Common myeloid progenitor, CD34-positive (primary cell): Measurements from ENCODE around the gene DECR2.
"Not testable (repeated sequence)": the region's sequence is repeated elsewhere in the genome, so short reads cannot be mapped to it uniquely, and the experiment has no call there.

Experiments used
- CTCF ChIA-PET: fragments of 350-600 bp; sonication (Branson Sonifier 250); formaldehyde crosslinking; loops from one replicate; lab custom pipeline; 2021; ENCODE audit warnings: antibody characterized with exemption; lab: Charles Lee
- POLR2A ChIA-PET: fragments of 350-600 bp; sonication (Branson Sonifier 250); formaldehyde crosslinking; loops from one replicate; lab custom pipeline; 2021; ENCODE audit warnings: antibody characterized with exemption; lab: Charles Lee
- DNase-seq, 3 donors: peaks; one replicate each; pipeline versions ENCODE4 v3.0.0 to v3.0.0-alpha.2; 2013
- H3K27ac ChIP-seq, 2 experiments: 1 replicate in 1 of 2; 2 replicates in 1 of 2; pipeline ENCODE4 v1.7.0; 2013; ENCODE audit warnings: inconsistent platforms in 2 of 2, low read length in 2 of 2, mild to moderate bottlenecking in 2 of 2, low read depth in 1 of 2, moderate library complexity in 1 of 2; ENCODE audit not compliant: severe bottlenecking in 2 of 2, insufficient read depth in 1 of 2, poor library complexity in 1 of 2
- H3K27me3 ChIP-seq, 5 experiments: replicated peaks in 2 of 5; 1 replicate in 3 of 5; 2 replicates in 2 of 5; pipeline versions ENCODE4 v1.6.1 to v1.7.0; 2013; ENCODE audit warnings: low read length in 4 of 5, mild to moderate bottlenecking in 2 of 5, moderate library complexity in 2 of 5, inconsistent platforms in 1 of 5; ENCODE audit not compliant: insufficient read depth in 5 of 5, control insufficient read depth in 4 of 5
- H3K36me3 ChIP-seq, 4 experiments: 1 replicate in 2 of 4; 2 replicates in 2 of 4; pipeline versions ENCODE4 v1.6.1 to v1.7.0; 2013; ENCODE audit warnings: low read length in 3 of 4, control low read depth in 1 of 4, mild to moderate bottlenecking in 1 of 4; ENCODE audit not compliant: control insufficient read depth in 4 of 4, insufficient read depth in 4 of 4
- H3K4me1 ChIP-seq, 4 experiments: 1 replicate in 3 of 4; 2 replicates in 1 of 4; pipeline versions ENCODE4 v1.6.1 to v1.7.1; 2013; ENCODE audit warnings: low read length in 3 of 4, mild to moderate bottlenecking in 3 of 4, control low read depth in 1 of 4, inconsistent platforms in 1 of 4, moderate library complexity in 1 of 4; ENCODE audit not compliant: control insufficient read depth in 4 of 4, insufficient read depth in 4 of 4; ENCODE audit errors: control extremely low read depth in 1 of 4
- H3K4me3 ChIP-seq, 7 experiments: 1 replicate in 4 of 7; 2 replicates in 3 of 7; pipeline versions ENCODE4 v1.5.1 to v1.7.0; 2013; ENCODE audit warnings: mild to moderate bottlenecking in 7 of 7, low read length in 6 of 7, moderate library complexity in 6 of 7, inconsistent platforms in 2 of 7, low read depth in 2 of 7, control low read depth in 1 of 7; ENCODE audit not compliant: insufficient read depth in 4 of 7, control insufficient read depth in 1 of 7; ENCODE audit errors: extremely low read depth in 1 of 7
- H3K9me3 ChIP-seq, 5 experiments: 1 replicate in 4 of 5; 2 replicates in 1 of 5; pipeline versions ENCODE4 v1.6.1 to v1.7.1; 2013; ENCODE audit warnings: low read length in 4 of 5, mild to moderate bottlenecking in 2 of 5, inconsistent platforms in 1 of 5, low read depth in 1 of 5, moderate library complexity in 1 of 5; ENCODE audit not compliant: control insufficient read depth in 4 of 5, insufficient read depth in 2 of 5; ENCODE audit errors: control extremely low read depth in 1 of 5
- WGBS: methylation state at CpG from one replicate; pipeline ENCODE4 v1.1.5; 2013; ENCODE audit not compliant: insufficient coverage; 5-methylcytosine and 5-hydroxymethylcytosine counted together

The DECR2 gene

GRCh38 chr16:376817-377418 is 24.8 kb upstream of the DECR2 start:
- WGBS: 96% methylated on average over 24 of the region's 26 CpGs
- H3K27ac ChIP-seq: no peak overlapping the region
- H3K9me3 ChIP-seq: no peaks in the 10 kb centered on the region
- CTCF ChIA-PET: no interaction called here
- peaks cover 0 to 54% (median 30%) of the 10 kb centered on the region in 4 experiments for H3K36me3 ChIP-seq
- POLR2A ChIA-PET: no interaction called here
- peaks cover 0 to 13% (median 8%) of the 10 kb centered on the region in 4 experiments for H3K4me1 ChIP-seq
- H3K4me3 ChIP-seq: no peak overlapping the region
- no peak for DNase-seq
- no peaks in the 10 kb centered on the region for H3K27me3 ChIP-seq

- Histone ChIP-seq H3K27me3 (no peaks in the 10 kb centered on the region), H3K4me1 (peaks cover 0 to 17% (median 11%) of the 10 kb centered on the region in 4 experiments), H3K4me3 (no peak overlapping the region), H3K9me3 (no peaks in the 10 kb centered on the region), H3K36me3 (peaks cover 0 to 48% (median 26%) of the 10 kb centered on the region in 4 experiments), H3K27ac (no peak overlapping the region)
- WGBS: 97% methylated on average over 42 of the region's 42 CpGs
- ChIA-PET POLR2A (no interaction called here), CTCF (no interaction called here)
- no peak for DNase-seq
Observed at GRCh38 chr16:377419-377951, 24.2 kb upstream of the DECR2 start.

- H3K27me3 ChIP-seq, H3K4me3 ChIP-seq, H3K9me3 ChIP-seq, CTCF ChIA-PET, DNase-seq, POLR2A ChIA-PET, H3K27ac ChIP-seq: not testable (repeated sequence)
- peaks cover 0 to 41% (median 23%) of the 10 kb centered on the region in 4 experiments for H3K36me3 ChIP-seq
- peaks cover 0 to 24% (median 18%) of the 10 kb centered on the region in 4 experiments for H3K4me1 ChIP-seq
- WGBS: 96% methylated on average over 24 of the region's 36 CpGs
Observed at GRCh38 chr16:378113-378820, 23.4 kb upstream of the DECR2 start.

GRCh38 chr16:378821-379182 is 22.9 kb upstream of the DECR2 start:
- POLR2A ChIA-PET: no interaction called here
- no peak overlapping the region for H3K27ac ChIP-seq
- no peaks in the 10 kb centered on the region for H3K9me3 ChIP-seq
- no peak for DNase-seq
- no peaks in the 10 kb centered on the region for H3K27me3 ChIP-seq
- peaks cover 0 to 36% (median 20%) of the 10 kb centered on the region in 4 experiments for H3K36me3 ChIP-seq
- peaks cover 0 to 29% (median 24%) of the 10 kb centered on the region in 4 experiments for H3K4me1 ChIP-seq
- CTCF ChIA-PET: no interaction called here
- no peak overlapping the region for H3K4me3 ChIP-seq
- WGBS: 96% methylated on average over 14 of the region's 14 CpGs

- DNase-seq: no peak
- H3K4me1 ChIP-seq: peaks cover 0 to 35% (median 27%) of the 10 kb centered on the region in 4 experiments
- H3K4me3 ChIP-seq: no peak overlapping the region
- WGBS: 93% methylated on average over 14 of the region's 16 CpGs
- H3K27me3 ChIP-seq: no peaks in the 10 kb centered on the region
- ChIA-PET POLR2A (interaction anchor here (2.5 kb wide), 1 partner anchor 9 kb away, joined by 7 read pairs; the partner anchor contains the start of gene MRPL28), CTCF (no interaction called here)
- peaks cover 0 to 30% (median 15%) of the 10 kb centered on the region in 4 experiments for H3K36me3 ChIP-seq
- no peaks in the 10 kb centered on the region for H3K9me3 ChIP-seq
- H3K27ac ChIP-seq: no peak overlapping the region
Observed at GRCh38 chr16:379183-379960, 22.3 kb upstream of the DECR2 start.

GRCh38 chr16:379961-380761 is 21.5 kb upstream of the DECR2 start:
- CTCF ChIA-PET: interaction anchor here (0.8 to 1.7 kb wide), 2 partner anchors 13 to 145 kb away, joined by 3 to 5 read pairs; no protein-coding TSS in a partner anchor
- 92% methylated on average over 20 of the region's 27 CpGs for WGBS
- Histone ChIP-seq H3K4me3 (peak overlapping the region in 3 of 7 experiments; percentile 70 to 80 (median 71)), H3K27me3 (no peaks in the 10 kb centered on the region), H3K27ac (no peak overlapping the region), H3K4me1 (peaks cover 0 to 36% (median 29%) of the 10 kb centered on the region in 4 experiments), H3K36me3 (peaks cover 0 to 22% (median 11%) of the 10 kb centered on the region in 4 experiments), H3K9me3 (no peaks in the 10 kb centered on the region)
- POLR2A ChIA-PET: interaction anchor here (2.5 kb wide), 1 partner anchor 9 kb away, joined by 7 read pairs; the partner anchor contains the start of gene MRPL28
- no peak for DNase-seq
